Measurements from ENCODE around the gene LRMDA.

DNA sequence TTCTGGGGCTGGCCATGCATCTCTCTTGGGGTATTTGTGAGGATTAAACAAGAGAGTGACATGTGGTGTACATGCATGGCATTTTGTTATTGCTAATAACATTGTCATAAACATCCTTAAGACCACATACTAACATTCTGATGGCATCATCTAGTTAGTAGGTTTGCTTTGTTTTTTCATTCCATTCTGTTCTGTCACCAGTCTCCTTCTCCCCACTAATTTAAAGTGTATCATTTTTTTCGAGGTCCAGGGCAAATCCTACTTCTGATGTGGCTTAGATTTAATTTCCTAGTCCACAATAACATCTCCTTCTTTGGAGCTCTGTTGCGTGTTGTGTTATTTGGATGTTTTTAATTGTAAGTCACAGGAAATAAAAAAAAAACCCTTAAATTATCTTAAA lies 248.1 kb downstream of the LRMDA start:
- TF ChIP-seq, protein P1, sequence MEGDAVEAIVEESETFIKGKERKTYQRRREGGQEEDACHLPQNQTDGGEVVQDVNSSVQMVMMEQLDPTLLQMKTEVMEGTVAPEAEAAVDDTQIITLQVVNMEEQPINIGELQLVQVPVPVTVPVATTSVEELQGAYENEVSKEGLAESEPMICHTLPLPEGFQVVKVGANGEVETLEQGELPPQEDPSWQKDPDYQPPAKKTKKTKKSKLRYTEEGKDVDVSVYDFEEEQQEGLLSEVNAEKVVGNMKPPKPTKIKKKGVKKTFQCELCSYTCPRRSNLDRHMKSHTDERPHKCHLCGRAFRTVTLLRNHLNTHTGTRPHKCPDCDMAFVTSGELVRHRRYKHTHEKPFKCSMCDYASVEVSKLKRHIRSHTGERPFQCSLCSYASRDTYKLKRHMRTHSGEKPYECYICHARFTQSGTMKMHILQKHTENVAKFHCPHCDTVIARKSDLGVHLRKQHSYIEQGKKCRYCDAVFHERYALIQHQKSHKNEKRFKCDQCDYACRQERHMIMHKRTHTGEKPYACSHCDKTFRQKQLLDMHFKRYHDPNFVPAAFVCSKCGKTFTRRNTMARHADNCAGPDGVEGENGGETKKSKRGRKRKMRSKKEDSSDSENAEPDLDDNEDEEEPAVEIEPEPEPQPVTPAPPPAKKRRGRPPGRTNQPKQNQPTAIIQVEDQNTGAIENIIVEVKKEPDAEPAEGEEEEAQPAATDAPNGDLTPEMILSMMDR (IDR thresholded peaks at IDR 0.05): no peak
- TF ChIP-seq POLR2A (IDR thresholded peaks at IDR 0.05): no peak

Measured in body of pancreas (tissue), 4 donors.